C4-2B (cell line): ENCODE measurements around the gene POTEJ.
"Not testable (repeated sequence)": the region's sequence is repeated elsewhere in the genome, so short reads cannot be mapped to it uniquely, and the experiment has no call there.

ENCODE experiments used
- ZFX ChIP-seq: fragments of 450-650 bp; IDR thresholded peaks from 2 replicates; pipeline ENCODE4 v1.6.1; 2017
- TF ChIP-seq, protein P1 (sequence below): fragments of 450-650 bp; conservative IDR thresholded peaks from 2 replicates; pipeline ENCODE4 v1.5.1; 2017; ENCODE audit warnings: mild to moderate bottlenecking

DNA sequence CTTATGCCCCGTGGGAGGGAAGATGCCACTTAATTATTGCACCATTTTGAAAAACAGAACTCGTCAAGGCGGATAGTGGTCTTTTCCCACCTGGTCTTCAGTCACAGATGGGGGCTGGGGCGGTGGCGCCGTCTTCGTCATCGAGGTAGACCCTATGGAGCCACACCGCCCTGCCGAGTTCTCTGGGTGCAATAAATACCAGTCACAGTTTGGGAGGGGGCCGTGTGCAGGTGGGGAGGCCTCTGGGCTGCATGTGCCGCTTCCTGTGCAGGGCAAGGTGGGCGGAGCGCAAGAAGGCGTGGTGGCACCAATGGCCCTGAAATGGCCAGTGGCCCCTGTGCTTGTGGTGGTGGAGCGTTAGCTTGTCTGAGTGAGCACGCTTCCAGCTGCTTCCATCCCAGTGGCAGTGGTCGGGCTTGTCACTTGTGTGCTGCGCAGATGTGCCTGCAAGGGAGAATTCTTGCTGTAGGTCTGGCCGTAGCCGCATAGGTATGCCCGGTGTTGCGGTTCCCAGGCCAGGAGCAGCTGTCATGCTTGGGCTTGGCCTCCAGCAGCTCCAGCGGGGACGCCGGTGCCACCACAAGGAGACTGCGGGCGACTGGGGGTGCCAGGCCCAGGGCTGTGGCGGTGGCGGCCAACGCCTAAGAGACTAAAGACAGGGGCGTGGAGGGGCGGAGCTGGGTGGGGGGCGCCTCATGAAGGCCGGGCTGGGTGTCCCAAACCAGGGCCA is 81.0 kb downstream of the POTEJ start:
- TF ChIP-seq, protein P1, sequence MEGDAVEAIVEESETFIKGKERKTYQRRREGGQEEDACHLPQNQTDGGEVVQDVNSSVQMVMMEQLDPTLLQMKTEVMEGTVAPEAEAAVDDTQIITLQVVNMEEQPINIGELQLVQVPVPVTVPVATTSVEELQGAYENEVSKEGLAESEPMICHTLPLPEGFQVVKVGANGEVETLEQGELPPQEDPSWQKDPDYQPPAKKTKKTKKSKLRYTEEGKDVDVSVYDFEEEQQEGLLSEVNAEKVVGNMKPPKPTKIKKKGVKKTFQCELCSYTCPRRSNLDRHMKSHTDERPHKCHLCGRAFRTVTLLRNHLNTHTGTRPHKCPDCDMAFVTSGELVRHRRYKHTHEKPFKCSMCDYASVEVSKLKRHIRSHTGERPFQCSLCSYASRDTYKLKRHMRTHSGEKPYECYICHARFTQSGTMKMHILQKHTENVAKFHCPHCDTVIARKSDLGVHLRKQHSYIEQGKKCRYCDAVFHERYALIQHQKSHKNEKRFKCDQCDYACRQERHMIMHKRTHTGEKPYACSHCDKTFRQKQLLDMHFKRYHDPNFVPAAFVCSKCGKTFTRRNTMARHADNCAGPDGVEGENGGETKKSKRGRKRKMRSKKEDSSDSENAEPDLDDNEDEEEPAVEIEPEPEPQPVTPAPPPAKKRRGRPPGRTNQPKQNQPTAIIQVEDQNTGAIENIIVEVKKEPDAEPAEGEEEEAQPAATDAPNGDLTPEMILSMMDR: not testable (repeated sequence)
- TF ChIP-seq ZFX: not testable (repeated sequence)
